Measurements from ENCODE around the gene GNMT.

DNA sequence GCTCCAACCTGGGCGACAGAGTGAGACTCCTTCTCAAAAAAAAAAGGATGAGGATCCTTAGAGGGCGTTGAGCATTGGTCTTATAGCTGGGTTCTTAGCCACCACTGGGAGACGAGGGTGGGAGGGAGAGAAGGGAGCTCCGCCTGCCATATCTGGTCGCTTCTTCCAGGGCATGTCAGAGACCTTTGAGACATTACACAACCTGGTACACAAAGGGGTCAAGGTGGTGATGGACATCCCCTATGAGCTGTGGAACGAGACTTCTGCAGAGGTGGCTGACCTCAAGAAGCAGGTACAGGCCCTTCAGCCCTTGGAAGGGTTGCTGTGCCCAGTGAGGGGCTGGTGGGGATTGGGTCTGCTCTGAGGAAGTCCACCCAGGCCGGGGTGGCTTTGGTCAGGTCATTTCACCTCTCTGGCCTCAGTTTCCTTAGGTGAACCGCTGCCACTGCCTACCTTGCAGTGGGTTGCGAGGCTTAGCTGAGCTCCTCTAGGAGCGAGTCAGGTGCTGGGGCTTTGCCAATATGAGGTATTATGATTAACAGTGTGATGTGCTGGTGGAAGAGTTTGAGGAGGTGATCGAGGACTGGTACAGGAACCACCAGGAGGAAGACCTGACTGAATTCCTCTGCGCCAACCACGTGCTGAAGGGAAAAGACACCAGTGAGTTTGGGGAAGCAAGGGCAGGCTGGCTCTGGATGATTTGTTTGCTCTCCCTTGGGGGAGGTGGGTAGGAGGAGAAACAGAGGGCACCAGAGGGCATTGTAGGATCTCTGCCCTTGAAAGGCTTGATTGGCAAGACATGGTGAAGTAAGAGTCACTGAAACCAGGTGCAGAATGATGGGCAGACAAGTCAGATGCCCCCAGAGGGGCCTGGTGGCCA, 22.8 kb upstream of the GNMT start:
- TF ChIP-seq GATA3 (IDR thresholded peaks at IDR 0.05; ENCODE audit: low read depth, low read length) = no peak
- no peak for TF ChIP-seq GATA2 (IDR thresholded peaks at IDR 0.05; ENCODE audit: low read depth, low read length)

Measured in SH-SY5Y (cell line).